Heart left ventricle (tissue), 13 donors: ENCODE measurements around the gene ZNF511.
"Not testable (repeated sequence)": the region's sequence is repeated elsewhere in the genome, so short reads cannot be mapped to it uniquely, and the experiment has no call there.

Experiments used
- CTCF ChIP-seq, 12 donors: fragments of 200-600 bp; sonication (generic) in 4 of 12; IDR thresholded peaks; one replicate each; pipeline versions ENCODE4 v1.5.0 to v1.8.0; 2018 to 2022; ENCODE audit warnings: antibody characterized with exemption in 12 of 12, mild to moderate bottlenecking in 5 of 12
- POLR2A ChIP-seq, 2 donors: fragments of 450-650 bp; IDR thresholded peaks; one replicate each; pipeline ENCODE4 v1.6.1; 2017; ENCODE audit warnings: antibody characterized with exemption in 2 of 2, mild to moderate bottlenecking in 2 of 2, moderate library complexity in 2 of 2
- donor health status: ischemic (EF 13 %, LVEDD 7.1; RV severe dilation, severe dysfunction).
- donor health status: DM: no; HTN: yes; CAD: no.
- donor health status: DM: no; HTN: no; CAD: no.
- donor health status: ischemic (EF 25% LVEDD 6.9; RV normal size, moderate dysfunction).
- donor health status: ischemic (EF 25% LVEDD 5.7; RV mildly dilated, moderate dysfunction).
- donor health status: ischemic (EF 35%, LVEDD 5.7; RV mildly dilated, moderate dysfunction).
- donor health status: nonischemic (EF 11% LVEDD 7.7; RV severe dilation, severe dysfunction).
- donor health status: DM: yes; HTN: yes; CAD: no.
- donor health status: PGD.
- donor health status: ischemic (EF 29% LVEDD 5.4; RV normal size, mild dysfunction).
- donor health status: nonischemic (EF 23%, LVEDD 6.1; RV moderate dilation, normal function).

- not testable (repeated sequence) for TF ChIP-seq CTCF, POLR2A (IDR thresholded peaks at IDR 0.05)
Observed at GRCh38 chr10:133322064-133322709, 13.5 kb downstream of the ZNF511 start.
